H1 (cell line): ENCODE data around the gene TMEM115. TPM values are rescaled to one million over a fixed set of nuclear protein-coding genes. Genes with fewer than 3 reads are reported as not detected.

Experiments used
- BRCA1 ChIP-seq: IDR thresholded peaks from 2 replicates; pipeline ENCODE4 v1.6.1; 2012; ENCODE audit warnings: low read depth, low read length, improper control_type of control experiment
- CEBPB ChIP-seq: IDR thresholded peaks from 2 replicates; pipeline ENCODE4 v1.6.1; 2012; ENCODE audit warnings: low read depth, low read length
- EP300 ChIP-seq, 2 experiments: IDR thresholded peaks; 1 replicate in 1 of 2; 2 replicates in 1 of 2; pipeline ENCODE4 v1.6.1; 2011 to 2012; ENCODE audit warnings: low read depth in 2 of 2, low read length in 2 of 2, mild to moderate bottlenecking in 2 of 2, borderline replicate concordance in 1 of 2, inconsistent platforms in 1 of 2, moderate library complexity in 1 of 2
- NANOG ChIP-seq: IDR thresholded peaks from 2 replicates; pipeline ENCODE4 v1.6.1; 2011; ENCODE audit warnings: low read length, low read depth, mild to moderate bottlenecking, inconsistent platforms; ENCODE audit not compliant: insufficient read depth, poor library complexity, severe bottlenecking
- POLR2AphosphoS5 ChIP-seq: IDR thresholded peaks from 2 replicates; pipeline ENCODE4 v1.6.1; 2011; ENCODE audit warnings: low read depth, low read length
- SP4 ChIP-seq: IDR thresholded peaks from 2 replicates; pipeline ENCODE4 v1.6.1; 2012; ENCODE audit warnings: low read length, inconsistent platforms
- TAF7 ChIP-seq: optimal IDR thresholded peaks from 2 replicates; pipeline ENCODE3; 2011; ENCODE audit warnings: low read depth, mild to moderate bottlenecking, inconsistent platforms, low read length, moderate library complexity, borderline replicate concordance
- polyA plus RNA-seq, 7 experiments: library from polyadenylated mRNA; depleted of rRNA in 3 of 7; stranded (reverse) in 5 of 7; unstranded in 2 of 7; fragments of >200 nt in 5 of 7; fragments of 200-250 nt in 2 of 7; gene quantifications; 1 replicate in 5 of 7; 2 replicates in 1 of 7; 4 replicates in 1 of 7; pipeline versions ENCODE4 v1.2.1 to v1.2.3, GENCODE V29; 2011 to 2013; ENCODE audit warnings: missing spikeins in 2 of 7, mixed read lengths in 2 of 7
- total RNA-seq: library from RNA; stranded (reverse); fragmentation: NEBNext Ultra II Directional; extraction: Animal tissue kit (Norgen Biotek cat#: 25700); gene quantifications from 2 replicates; pipeline ENCODE4 v1.2.1, GENCODE V29; 2021
- TF ChIP-seq, protein P1 (sequence below): IDR thresholded peaks from 2 replicates; pipeline ENCODE4 v1.6.1; 2012; ENCODE audit warnings: inconsistent platforms

TMEM115 gene
- total and polyA plus RNA-seq, 2 of the 8 experiments (the other 6 are each of a cell fraction or from before 2014, with no cell fraction given): 25.4 to 32.4 TPM

- TF ChIP-seq EP300 (IDR thresholded peaks at IDR 0.05; ENCODE audit: borderline replicate concordance in 1 of 2, low read depth in 2 of 2, low read length in 2 of 2): no peak
- no peak for TF ChIP-seq NANOG
- TF ChIP-seq, protein P1, sequence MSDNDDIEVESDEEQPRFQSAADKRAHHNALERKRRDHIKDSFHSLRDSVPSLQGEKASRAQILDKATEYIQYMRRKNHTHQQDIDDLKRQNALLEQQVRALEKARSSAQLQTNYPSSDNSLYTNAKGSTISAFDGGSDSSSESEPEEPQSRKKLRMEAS: no peak
- TF ChIP-seq CEBPB: no peak
- no peak for TF ChIP-seq SP4
- no peak for TF ChIP-seq TAF7
- no peak for TF ChIP-seq POLR2AphosphoS5
- TF ChIP-seq BRCA1: no peak
Observed at GRCh38 chr3:50350213-50350526, 9.2 kb downstream of the TMEM115 start (continued).
